K562 (cell line): ENCODE measurements around the gene GPR153. TPM values are rescaled to one million over a fixed set of nuclear protein-coding genes. Genes with fewer than 3 reads are reported as not detected.

Experiments used
- ATAC-seq: fragments of 200-7000 bp; cut with Tn5 transposase; 3 replicates; pipeline ENCODE4 v1.9.1; 2020; ENCODE audit warnings: moderate library complexity
- BruUV-seq: library from RNA; stranded (reverse); fragments of 400-500 nt; replicated peaks from 2 replicates; lab custom pipeline; 2021; lab: Mats Ljungman, UMichigan
- CTCF ChIA-PET: fragments of 300-600 bp; formaldehyde crosslinking; extraction: SDS; loops from one replicate; lab custom pipeline; 2021; ENCODE audit warnings: low intra/inter-chr PET ratio; lab: Yijun Ruan, JAX
- POLR2A ChIA-PET: fragments of 300-600, 350-650 bp; sonication (Branson Sonifier 250); formaldehyde crosslinking; extraction: SDS; loops from one replicate; lab custom pipeline; 2021; ENCODE audit warnings: antibody characterized with exemption, inconsistent platforms; lab: Yijun Ruan, JAX
- DNase-seq, 4 experiments: peaks; one replicate each; pipeline versions ENCODE4 v3.0.0 to v3.0.0-alpha.2; 2011 to 2018; ENCODE audit warnings: low spot score in 3 of 4, mixed read lengths in 3 of 4; ENCODE audit errors: extremely low read depth in 1 of 4
- FAIRE-seq: peaks from 2 replicates; lab custom pipeline; 2011; peaks lifted over from hg19 to GRCh38; lab: Jason Lieb, UNC
- H2AFZ ChIP-seq: 2 replicates; pipeline ENCODE4 v1.6.0; 2011; ENCODE audit warnings: low read depth, low read length, control low read depth, inconsistent platforms
- H3K27ac ChIP-seq: fragments of 200-600 bp; 3 replicates; pipeline ENCODE4 v1.8.0; 2011; ENCODE audit warnings: low read depth, mild to moderate bottlenecking, control low read depth, inconsistent platforms, low read length, moderate library complexity, mixed read lengths; ENCODE audit errors: extremely low read depth
- H3K27me3 ChIP-seq, 2 experiments: fragments of 300-600 bp in 1 of 2; 2 replicates in 1 of 2; 3 replicates in 1 of 2; pipeline versions ENCODE4 v1.6.0 to v1.8.0; 2011; ENCODE audit warnings: inconsistent platforms in 2 of 2, low read length in 2 of 2, mild to moderate bottlenecking in 1 of 2, mixed read lengths in 1 of 2, moderate library complexity in 1 of 2; ENCODE audit not compliant: control insufficient read depth in 2 of 2, insufficient read depth in 2 of 2
- H3K36me3 ChIP-seq: fragments of 300-600 bp; 3 replicates; pipeline ENCODE4 v1.8.0; 2011; ENCODE audit warnings: mild to moderate bottlenecking, low read length, inconsistent platforms; ENCODE audit not compliant: control insufficient read depth, insufficient read depth
- H3K4me1 ChIP-seq, 2 experiments: fragments of 200-600 bp in 1 of 2; replicated peaks in 1 of 2; 2 replicates in 1 of 2; 3 replicates in 1 of 2; pipeline versions ENCODE4 v1.5.1 to v1.8.0; 2011; ENCODE audit warnings: inconsistent platforms in 2 of 2, low read length in 2 of 2, mild to moderate bottlenecking in 1 of 2, mixed read lengths in 1 of 2, moderate library complexity in 1 of 2; ENCODE audit not compliant: control insufficient read depth in 2 of 2, insufficient read depth in 2 of 2
- H3K4me2 ChIP-seq: 2 replicates; pipeline ENCODE4 v1.6.1; 2011; ENCODE audit warnings: low read length, control low read depth, inconsistent platforms, mixed read lengths; ENCODE audit not compliant: insufficient read depth
- H3K4me3 ChIP-seq: fragments of 200-600 bp; sonication (generic), shearing (Covaris generic); 2 replicates; pipeline ENCODE4 v1.5.1; 2016; ENCODE audit warnings: control low read depth, inconsistent platforms
- H3K79me2 ChIP-seq: fragments of 200-600 bp; 3 replicates; pipeline ENCODE4 v1.8.0; 2011; ENCODE audit warnings: low read length, inconsistent platforms; ENCODE audit not compliant: control insufficient read depth, insufficient read depth
- H3K9ac ChIP-seq, 2 experiments: 2 replicates each; pipeline versions ENCODE4 v1.6.0 to v1.6.1; 2011; ENCODE audit warnings: low read depth in 2 of 2, low read length in 2 of 2, control low read depth in 1 of 2, inconsistent platforms in 1 of 2, mild to moderate bottlenecking in 1 of 2, mixed read lengths in 1 of 2; ENCODE audit not compliant: insufficient read depth in 1 of 2
- H3K9me1 ChIP-seq: one replicate; pipeline ENCODE4 v1.6.0; 2011; ENCODE audit warnings: inconsistent platforms, mild to moderate bottlenecking, low read length, moderate library complexity; ENCODE audit not compliant: control insufficient read depth, insufficient read depth
- H3K9me3 ChIP-seq: replicated peaks from 2 replicates; pipeline ENCODE4 v1.5.1; 2011; ENCODE audit warnings: low read depth, low read length, inconsistent platforms; ENCODE audit not compliant: control insufficient read depth, insufficient read depth
- H4K20me1 ChIP-seq: replicated peaks from 2 replicates; pipeline ENCODE4 v1.6.1; 2011; ENCODE audit warnings: low read length, inconsistent platforms, mixed read lengths; ENCODE audit not compliant: control insufficient read depth, insufficient read depth
- CAMTA2 ChIP-seq: fragments of 250-450 bp; sonication (Bioruptor Pico); conservative IDR thresholded peaks from 2 replicates; pipeline ENCODE4 v1.5.1; 2022
- SREBF2 ChIP-seq: sonication (generic); formaldehyde crosslinking; IDR thresholded peaks from 2 replicates; pipeline ENCODE4 v1.4.0; 2020; ENCODE audit warnings: mild to moderate bottlenecking, missing genetic modification reagents
- ZNF717 ChIP-seq: fragments of 250-450 bp; sonication (Bioruptor Pico); IDR thresholded peaks from 2 replicates; pipeline ENCODE4 v1.5.0; 2021
- WGBS: fragments of 100-300 bp; shearing (Covaris generic); methylation state at CpG from one replicate; pipeline ENCODE4 v1.1.6; 2016; ENCODE audit warnings: low coverage, mixed read lengths; ENCODE audit not compliant: insufficient coverage; ENCODE audit errors: missing lambda C conversion rate; 5-methylcytosine and 5-hydroxymethylcytosine counted together
- in situ Hi-C: fragments of 300-500 bp; cut with MboI; formaldehyde crosslinking; loops from 4 replicates; pipeline ENCODE4 v1.15.0; 2018; ENCODE audit warnings: inconsistent platforms, mixed read lengths
- intact Hi-C: fragments of 100-400 bp; cut with micrococcal nuclease; formaldehyde crosslinking; loops from 2 replicates; pipeline ENCODE4 v1.14.2; 2022
- polyA plus RNA-seq, 8 experiments: library from polyadenylated mRNA; depleted of rRNA in 4 of 8; stranded (reverse) in 5 of 8; unstranded in 3 of 8; fragments of >200 nt; fragmentation: Nextera tagmentation in 2 of 8; fragmentation: Illumina TruSeq in 1 of 8; extraction: Ambion mirVana in 2 of 8; extraction: Trizol in 1 of 8; gene quantifications; 2 replicates each; pipeline versions ENCODE4 v1.2.1 to v1.2.3, GENCODE V29; 2011 to 2014; ENCODE audit warnings: inconsistent platforms in 1 of 8, missing spikeins in 1 of 8
- total RNA-seq, 7 experiments: library from RNA; depleted of rRNA in 6 of 7; stranded (reverse); fragments of >200 nt in 6 of 7; fragmentation: Illumina TruSeq in 2 of 7; extraction: Trizol in 2 of 7; gene quantifications; 2 replicates each; pipeline versions ENCODE4 v1.2.1 to v1.2.3, GENCODE V29; 2011 to 2021; ENCODE audit warnings: low replicate concordance in 1 of 7
- TF ChIP-seq, protein P1 (sequence below): fragments of 450-650 bp; formaldehyde crosslinking; IDR thresholded peaks from 2 replicates; pipeline ENCODE4 v1.4.0; 2020; ENCODE audit warnings: mild to moderate bottlenecking, mixed read lengths

Gene GPR153
- total and polyA plus RNA-seq, 9 of the 15 experiments (the other 6 are each of a cell fraction or from before 2014, with no cell fraction given) = 0.01 to 1.5 (median 0.51) TPM

DNA sequence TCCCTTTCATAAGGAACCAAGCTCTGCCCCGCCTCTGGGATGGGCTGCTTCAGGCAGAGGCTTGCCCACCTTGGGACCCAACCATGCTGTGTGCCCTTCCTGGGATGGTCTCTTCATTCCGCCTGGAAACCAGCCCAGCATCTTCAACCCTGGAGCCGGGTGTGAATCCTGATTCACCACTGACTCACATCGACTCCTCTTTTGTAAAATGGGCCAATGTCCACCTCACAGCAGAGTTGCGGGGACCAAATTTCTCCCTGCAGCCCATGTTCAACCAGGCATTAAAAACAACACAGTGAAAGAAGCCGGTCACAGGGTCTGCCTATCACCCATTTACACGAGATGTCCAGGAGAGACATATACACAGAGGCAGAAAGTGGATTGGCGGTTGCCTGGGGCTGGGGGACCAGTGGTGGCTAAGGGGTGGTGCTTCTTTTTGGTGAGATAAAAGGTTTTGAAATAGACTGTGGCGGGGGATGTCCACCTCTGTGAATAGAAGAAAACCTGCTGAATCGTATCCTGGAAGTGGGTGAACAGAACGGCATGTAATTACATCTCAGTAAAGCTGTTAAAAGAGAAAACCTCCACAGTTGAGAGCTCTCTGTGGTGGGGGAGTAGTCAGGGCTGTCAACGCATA, 6.9 kb upstream of the GPR153 start:
- BruUV-seq = no TSS peak
- H3K27ac ChIP-seq = no peak overlapping the region
- H3K9me1 ChIP-seq = no peaks in the 10 kb centered on the region
- DNase-seq = no peak
- peaks cover 0 to 70% of the 10 kb centered on the region in 2 experiments; a peak in 3 of 5 replicates for H3K4me1 ChIP-seq
- POLR2A ChIA-PET = interaction anchor here (0.7 to 1.6 kb wide), 2 partner anchors 13 to 16 kb away, joined by 3 to 4 read pairs; no protein-coding TSS in a partner anchor
- WGBS = 39% methylated on average over 12 of the region's 12 CpGs
- H2AFZ ChIP-seq = no peak overlapping the region
- no peaks in the 10 kb centered on the region for H3K27me3 ChIP-seq
- in situ Hi-C loops (loop anchor here (25.0 kb wide), 1 partner anchor 944 kb away; no protein-coding TSS in a partner anchor), intact Hi-C loops (loop anchor here (1.0 kb wide), 1 partner anchor 75 kb away; no protein-coding TSS in a partner anchor)
- no peak overlapping the region for H3K4me2 ChIP-seq
- FAIRE-seq = peak; percentile 70
- H3K9ac ChIP-seq = no peak overlapping the region
- peaks cover 25% of the 10 kb centered on the region for H4K20me1 ChIP-seq
- CTCF ChIA-PET = interaction anchor here (0.6 to 1.8 kb wide), 4 partner anchors 12 to 75 kb away, joined by 3 to 20 read pairs (median 4); no protein-coding TSS in a partner anchor
- no peaks in the 10 kb centered on the region for H3K79me2 ChIP-seq
- no peaks in the 10 kb centered on the region; the same call in 1 of the 3 replicates for H3K36me3 ChIP-seq
- peak; percentile 37 for ATAC-seq
- TF ChIP-seq, protein P1, sequence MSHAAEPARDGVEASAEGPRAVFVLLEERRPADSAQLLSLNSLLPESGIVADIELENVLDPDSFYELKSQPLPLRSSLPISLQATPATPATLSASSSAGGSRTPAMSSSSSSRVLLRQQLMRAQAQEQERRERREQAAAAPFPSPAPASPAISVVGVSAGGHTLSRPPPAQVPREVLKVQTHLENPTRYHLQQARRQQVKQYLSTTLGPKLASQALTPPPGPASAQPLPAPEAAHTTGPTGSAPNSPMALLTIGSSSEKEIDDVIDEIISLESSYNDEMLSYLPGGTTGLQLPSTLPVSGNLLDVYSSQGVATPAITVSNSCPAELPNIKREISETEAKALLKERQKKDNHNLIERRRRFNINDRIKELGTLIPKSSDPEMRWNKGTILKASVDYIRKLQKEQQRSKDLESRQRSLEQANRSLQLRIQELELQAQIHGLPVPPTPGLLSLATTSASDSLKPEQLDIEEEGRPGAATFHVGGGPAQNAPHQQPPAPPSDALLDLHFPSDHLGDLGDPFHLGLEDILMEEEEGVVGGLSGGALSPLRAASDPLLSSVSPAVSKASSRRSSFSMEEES = no peak
- TF ChIP-seq CAMTA2 (CRISPR knock-in tag) (no peak), ZNF717 (CRISPR knock-in tag) (no peak), SREBF2 (CRISPR knock-in tag) (no peak)
- no peaks in the 10 kb centered on the region for H3K9me3 ChIP-seq
- H3K4me3 ChIP-seq = no peak overlapping the region
